Measurements from ENCODE around the gene ATP4B.

Gene ATP4B

GRCh38 chr13:113613789-113614379 lies 44.1 kb downstream of the ATP4B start:
- H3K9ac ChIP-seq = no peak overlapping the region
- no peaks in the 10 kb centered on the region for H3K27me3 ChIP-seq (ENCODE audit: control insufficient read depth, insufficient read depth, low read length)
- H3K79me2 ChIP-seq = no peaks in the 10 kb centered on the region
- no peak for TF ChIP-seq CTCF (IDR thresholded peaks at IDR 0.05)
- no peaks in the 10 kb centered on the region for H3K9me3 ChIP-seq (ENCODE audit: control insufficient read depth, low read length)
- H3K36me3 ChIP-seq (ENCODE audit: control insufficient read depth, insufficient read depth, low read length) = no peaks in the 10 kb centered on the region
- H2AFZ ChIP-seq = no peak overlapping the region
- no peak overlapping the region for H3K4me2 ChIP-seq (ENCODE audit: low read length)
- peaks cover 6% of the 10 kb centered on the region for H3K4me1 ChIP-seq
- H3K27ac ChIP-seq = no peak overlapping the region
- no peak overlapping the region for H3K4me3 ChIP-seq (ENCODE audit: low read depth, low read length)

GRCh38 chr13:113612607-113613006 lies 45.4 kb downstream of the ATP4B start:
- H3K27me3 ChIP-seq (ENCODE audit: control insufficient read depth, insufficient read depth, low read length) = no peaks in the 10 kb centered on the region
- no peak overlapping the region for H3K4me3 ChIP-seq (ENCODE audit: low read depth, low read length)
- H3K9ac ChIP-seq = no peak overlapping the region
- no peak overlapping the region for H3K4me2 ChIP-seq (ENCODE audit: low read length)
- no peak for TF ChIP-seq CTCF (IDR thresholded peaks at IDR 0.05)
- no peak overlapping the region for H3K27ac ChIP-seq
- peaks cover 6% of the 10 kb centered on the region for H3K4me1 ChIP-seq
- H2AFZ ChIP-seq = no peak overlapping the region
- no peaks in the 10 kb centered on the region for H3K36me3 ChIP-seq (ENCODE audit: control insufficient read depth, insufficient read depth, low read length)
- H3K79me2 ChIP-seq = no peaks in the 10 kb centered on the region
- no peaks in the 10 kb centered on the region for H3K9me3 ChIP-seq (ENCODE audit: control insufficient read depth, low read length)

GRCh38 chr13:113611996-113612395 lies 46.0 kb downstream of the ATP4B start:
- Histone ChIP-seq H3K79me2 (no peaks in the 10 kb centered on the region), H3K9ac (no peak overlapping the region), H3K4me1 (peaks cover 6% of the 10 kb centered on the region), H3K4me3 (ENCODE audit: low read depth, low read length) (no peak overlapping the region), H3K36me3 (ENCODE audit: control insufficient read depth, insufficient read depth, low read length) (no peaks in the 10 kb centered on the region), H3K27me3 (ENCODE audit: control insufficient read depth, insufficient read depth, low read length) (no peaks in the 10 kb centered on the region), H3K4me2 (ENCODE audit: low read length) (no peak overlapping the region), H3K9me3 (ENCODE audit: control insufficient read depth, low read length) (no peaks in the 10 kb centered on the region), H3K27ac (no peak overlapping the region), H2AFZ (no peak overlapping the region)
- TF ChIP-seq CTCF (IDR thresholded peaks at IDR 0.05) = no peak

- Histone ChIP-seq H3K4me3 (ENCODE audit: low read depth, low read length) (no peak overlapping the region), H3K9me3 (ENCODE audit: control insufficient read depth, low read length) (no peaks in the 10 kb centered on the region), H3K79me2 (no peaks in the 10 kb centered on the region), H3K36me3 (ENCODE audit: control insufficient read depth, insufficient read depth, low read length) (no peaks in the 10 kb centered on the region), H2AFZ (no peak overlapping the region), H3K9ac (no peak overlapping the region), H3K4me2 (ENCODE audit: low read length) (no peak overlapping the region), H3K27me3 (ENCODE audit: control insufficient read depth, insufficient read depth, low read length) (no peaks in the 10 kb centered on the region), H3K4me1 (no peaks in the 10 kb centered on the region), H3K27ac (no peak overlapping the region)
- TF ChIP-seq CTCF (IDR thresholded peaks at IDR 0.05) = no peak
Observed at GRCh38 chr13:113610266-113610665, 47.7 kb downstream of the ATP4B start.

- H3K27me3 ChIP-seq (ENCODE audit: control insufficient read depth, insufficient read depth, low read length) = no peaks in the 10 kb centered on the region
- H3K9ac ChIP-seq = no peak overlapping the region
- H3K9me3 ChIP-seq (ENCODE audit: control insufficient read depth, low read length) = no peaks in the 10 kb centered on the region
- no peak overlapping the region for H3K27ac ChIP-seq
- no peaks in the 10 kb centered on the region for H3K4me1 ChIP-seq
- no peak overlapping the region for H3K4me3 ChIP-seq (ENCODE audit: low read depth, low read length)
- no peaks in the 10 kb centered on the region for H3K79me2 ChIP-seq
- no peak overlapping the region for H3K4me2 ChIP-seq (ENCODE audit: low read length)
- no peak overlapping the region for H2AFZ ChIP-seq
- no peak for TF ChIP-seq CTCF (IDR thresholded peaks at IDR 0.05)
- no peaks in the 10 kb centered on the region for H3K36me3 ChIP-seq (ENCODE audit: control insufficient read depth, insufficient read depth, low read length)
Observed at GRCh38 chr13:113609616-113610015, 48.4 kb downstream of the ATP4B start.

All from parathyroid adenoma (tissue), 2 donors.